ENCODE measurements around the gene POLR1H. TPM values are rescaled to one million over a fixed set of nuclear protein-coding genes. Genes with fewer than 3 reads are reported as not detected.

POLR1H gene
- total RNA-seq, 4 donors from 2014 or later, result 22.5 to 39.2 (median 24.9) TPM

DNA sequence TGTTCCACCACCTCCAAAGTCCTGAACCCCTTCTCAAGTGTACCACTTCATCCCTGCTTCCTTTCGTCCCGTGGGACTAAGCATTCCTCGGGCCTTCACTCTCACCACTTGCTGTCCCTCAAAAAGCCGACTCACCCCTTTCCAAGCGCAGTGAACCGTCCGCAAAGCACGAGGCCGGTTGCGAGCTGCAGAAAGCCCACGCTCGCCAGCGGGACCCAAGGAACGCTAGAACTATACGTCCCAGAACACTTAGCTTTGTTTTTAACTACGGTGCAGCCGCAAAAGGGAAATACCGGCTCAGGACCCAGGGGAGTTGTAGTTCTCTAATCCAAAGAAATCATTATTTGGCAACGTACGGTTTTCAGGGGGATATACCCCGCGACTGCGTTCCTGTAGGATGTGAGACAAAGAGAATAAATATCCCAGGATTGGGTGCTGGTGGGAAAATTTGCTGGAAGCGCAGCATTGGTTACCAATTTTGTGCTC is 416 bp upstream of the POLR1H start:
- DNase-seq (ENCODE audit: low spot score), result no peak
- ATAC-seq (ENCODE audit: low FRiP score), result peak; percentile 34
- TF ChIP-seq, protein P1, sequence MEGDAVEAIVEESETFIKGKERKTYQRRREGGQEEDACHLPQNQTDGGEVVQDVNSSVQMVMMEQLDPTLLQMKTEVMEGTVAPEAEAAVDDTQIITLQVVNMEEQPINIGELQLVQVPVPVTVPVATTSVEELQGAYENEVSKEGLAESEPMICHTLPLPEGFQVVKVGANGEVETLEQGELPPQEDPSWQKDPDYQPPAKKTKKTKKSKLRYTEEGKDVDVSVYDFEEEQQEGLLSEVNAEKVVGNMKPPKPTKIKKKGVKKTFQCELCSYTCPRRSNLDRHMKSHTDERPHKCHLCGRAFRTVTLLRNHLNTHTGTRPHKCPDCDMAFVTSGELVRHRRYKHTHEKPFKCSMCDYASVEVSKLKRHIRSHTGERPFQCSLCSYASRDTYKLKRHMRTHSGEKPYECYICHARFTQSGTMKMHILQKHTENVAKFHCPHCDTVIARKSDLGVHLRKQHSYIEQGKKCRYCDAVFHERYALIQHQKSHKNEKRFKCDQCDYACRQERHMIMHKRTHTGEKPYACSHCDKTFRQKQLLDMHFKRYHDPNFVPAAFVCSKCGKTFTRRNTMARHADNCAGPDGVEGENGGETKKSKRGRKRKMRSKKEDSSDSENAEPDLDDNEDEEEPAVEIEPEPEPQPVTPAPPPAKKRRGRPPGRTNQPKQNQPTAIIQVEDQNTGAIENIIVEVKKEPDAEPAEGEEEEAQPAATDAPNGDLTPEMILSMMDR (IDR thresholded peaks at IDR 0.05), result no peak

DNA sequence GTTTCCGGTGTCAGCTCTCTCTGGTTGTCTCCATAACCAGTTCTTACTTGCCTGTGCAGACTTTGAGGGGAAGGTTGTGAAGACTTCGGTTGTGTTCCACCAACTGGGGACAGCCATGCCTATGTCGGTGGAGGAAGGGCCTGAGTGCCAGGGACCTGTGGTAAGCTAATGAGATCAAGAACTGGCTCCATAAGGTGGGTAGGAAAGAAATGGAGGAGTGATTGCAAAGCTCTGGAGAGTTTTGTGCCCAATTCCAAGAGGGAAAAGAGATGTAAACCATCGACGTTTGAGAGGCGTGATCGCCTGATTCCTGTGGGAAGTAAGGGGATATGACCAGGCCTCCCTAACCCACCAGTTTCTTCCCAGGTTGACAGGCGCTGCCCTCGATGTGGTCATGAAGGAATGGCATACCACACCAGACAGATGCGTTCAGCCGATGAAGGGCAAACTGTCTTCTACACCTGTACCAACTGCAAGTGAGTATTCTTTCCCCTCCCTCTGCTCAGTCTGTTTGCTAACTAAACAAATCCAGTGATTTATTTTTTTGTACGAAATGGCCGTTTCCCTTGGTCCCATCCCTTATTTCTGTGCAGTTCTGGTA is 893 bp downstream of the POLR1H start:
- ATAC-seq (ENCODE audit: low FRiP score), result no peak
- no peak for DNase-seq (ENCODE audit: low spot score)
- TF ChIP-seq, protein P1 (IDR thresholded peaks at IDR 0.05), result no peak

DNA sequence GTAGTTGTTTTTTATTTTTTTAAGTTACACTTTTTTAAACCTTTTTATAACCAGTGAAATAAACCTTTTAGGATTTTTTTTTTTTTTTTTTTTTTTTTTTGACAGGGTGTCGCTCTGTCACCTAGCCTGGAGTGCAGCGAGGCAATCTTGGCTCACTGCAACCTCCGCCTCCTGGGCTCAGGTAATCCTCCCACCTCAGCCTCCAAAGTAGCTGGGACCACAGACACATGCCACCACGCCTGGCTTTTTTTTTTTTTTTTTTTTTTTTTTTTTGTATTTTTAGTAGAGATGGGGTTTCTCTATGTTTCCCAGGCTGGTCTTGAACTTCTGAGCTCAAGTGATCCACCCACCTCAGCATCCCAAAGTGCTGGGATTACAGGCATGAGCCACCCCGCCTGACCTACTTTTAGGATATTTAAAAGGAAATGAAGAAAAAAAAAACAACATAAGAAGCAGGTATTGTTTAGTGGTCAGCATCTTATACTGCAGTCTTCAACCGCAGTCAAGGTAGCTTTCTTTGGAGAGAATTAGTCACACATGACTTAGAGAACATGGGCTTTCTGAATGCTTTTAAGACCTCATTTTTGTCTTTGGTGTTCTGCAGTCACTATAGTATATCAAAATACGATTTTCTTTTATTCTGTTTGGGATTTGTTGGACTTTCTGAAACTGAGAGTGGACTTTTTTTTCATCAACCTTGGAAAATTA is 1.6 kb downstream of the POLR1H start:
- no peak for ATAC-seq (ENCODE audit: low FRiP score)
- no peak for DNase-seq (ENCODE audit: low spot score)
- TF ChIP-seq, protein P1 (IDR thresholded peaks at IDR 0.05), result no peak

DNA sequence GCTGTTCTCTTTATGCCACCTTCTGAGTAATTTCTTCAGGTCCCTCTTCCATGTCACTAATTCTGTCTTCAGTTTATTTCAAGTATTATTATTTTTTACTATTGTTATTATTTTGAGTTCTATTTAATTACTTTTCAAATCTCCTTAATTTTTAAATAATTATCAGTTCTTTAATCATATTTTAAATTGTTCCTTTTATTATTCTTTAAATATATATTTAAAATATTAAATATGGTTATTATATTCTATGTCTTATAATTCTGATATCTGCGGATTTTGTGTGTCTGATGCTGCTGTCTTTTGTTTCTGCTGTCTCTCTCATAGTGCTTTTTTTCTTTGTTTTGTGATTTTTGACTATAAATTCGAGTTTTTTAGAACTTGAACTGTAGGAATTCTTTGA is 2.2 kb downstream of the POLR1H start:
- TF ChIP-seq, protein P1 (IDR thresholded peaks at IDR 0.05), result no peak
- ATAC-seq (ENCODE audit: low FRiP score) (no peak), DNase-seq (ENCODE audit: low spot score) (no peak)

DNA sequence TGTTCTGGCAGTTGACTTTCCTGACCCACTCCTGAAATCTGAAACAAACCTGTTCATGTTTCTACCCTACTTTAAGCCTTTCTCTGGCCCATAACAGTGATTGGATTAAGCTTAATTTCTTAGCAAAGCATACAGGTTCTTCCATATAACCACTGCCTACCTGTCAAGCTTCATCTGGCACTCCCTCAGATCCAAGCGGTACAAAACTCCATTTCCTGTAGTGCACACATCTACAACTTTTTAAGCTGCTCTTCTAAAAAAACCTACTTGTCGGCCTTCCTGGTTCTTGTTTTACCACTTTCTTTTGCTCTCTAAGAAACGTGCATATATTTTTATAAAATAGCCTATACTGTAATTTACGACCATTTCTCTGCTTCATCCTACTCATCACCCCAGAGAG is 5.0 kb downstream of the POLR1H start:
- no peak for ATAC-seq (ENCODE audit: low FRiP score)
- DNase-seq (ENCODE audit: low spot score), result no peak
- TF ChIP-seq, protein P1 (IDR thresholded peaks at IDR 0.05), result no peak

DNA sequence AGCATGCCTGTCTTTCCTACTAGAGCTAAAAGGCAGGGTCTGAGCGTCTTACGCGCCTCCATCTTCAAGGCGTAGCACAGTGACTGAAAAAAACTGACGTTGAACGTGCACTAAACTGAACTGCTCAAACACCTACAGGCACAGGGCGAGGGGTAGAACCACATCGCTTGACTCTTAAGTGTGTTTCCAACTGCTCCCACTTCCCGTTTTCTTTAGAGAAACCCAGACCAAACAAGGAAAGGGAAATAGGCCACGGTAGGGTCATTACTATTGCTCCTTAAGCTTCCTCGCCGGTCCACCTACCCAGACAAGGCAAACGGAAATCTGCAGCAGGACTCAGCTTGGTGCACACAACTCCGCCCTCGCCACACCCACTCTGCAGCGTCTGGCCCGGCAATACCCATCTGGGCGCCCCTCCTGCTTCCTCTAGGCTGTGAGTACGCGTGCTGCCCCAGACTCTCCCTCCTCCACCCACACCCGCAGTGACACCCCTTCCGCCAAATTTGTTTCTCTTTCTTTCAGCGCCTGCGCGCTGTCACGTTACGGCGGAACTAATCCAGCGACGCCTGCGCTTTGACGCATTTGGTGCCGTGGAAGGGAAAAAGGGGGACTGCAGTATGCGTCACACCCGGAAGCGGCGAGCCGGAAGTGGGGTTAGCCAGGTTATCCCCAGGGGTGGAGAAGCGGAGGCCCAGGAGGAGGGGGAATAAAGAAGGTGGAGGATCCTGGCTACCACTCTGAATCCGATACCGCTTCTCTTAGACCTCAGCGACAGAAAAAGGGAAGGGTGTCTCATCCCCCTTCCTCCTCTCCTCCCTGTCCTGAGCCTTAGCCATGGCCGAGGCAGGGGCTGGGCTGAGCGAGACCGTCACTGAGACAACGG is 5.8 kb downstream of the POLR1H start, which contains the start of gene PPP1R11:
Gene PPP1R11 (plus strand): TSS at position 622 of the 883 bp plus-strand sequence. CDS start 213 bp downstream, at position 835.
- DNase-seq (ENCODE audit: low spot score), result peak; percentile 86
- TF ChIP-seq, protein P1 (IDR thresholded peaks at IDR 0.05), result no peak
- peak; percentile 99 for ATAC-seq (ENCODE audit: low FRiP score)
